ENCODE data around the gene EMID1.

The EMID1 gene

GRCh38 chr22:29207243-29207550 lies 1.5 kb downstream of the EMID1 start:
- H2AFZ ChIP-seq (ENCODE audit: low read depth) = no peak overlapping the region
- no peaks in the 10 kb centered on the region for H3K79me2 ChIP-seq (ENCODE audit: insufficient read depth, low read depth)
- H3K9ac ChIP-seq = no peak overlapping the region
- no peak overlapping the region for H3K4me3 ChIP-seq (IDR thresholded peaks at IDR 0.05; ENCODE audit: insufficient read depth, low read depth, low read length)
- H4K20me1 ChIP-seq (ENCODE audit: insufficient read depth) = no peaks in the 10 kb centered on the region
- peaks cover 13% of the 10 kb centered on the region for H3K27me3 ChIP-seq (ENCODE audit: insufficient read depth, low read depth)
- H3K4me2 ChIP-seq = no peak overlapping the region
- no peak overlapping the region for H3K27ac ChIP-seq
- no peak for TF ChIP-seq CTCF (conservative IDR thresholded peaks at IDR 0.05; ENCODE audit: low read depth, low read length)
- peaks cover 31% of the 10 kb centered on the region for H3K4me1 ChIP-seq (ENCODE audit: low read depth, poor library complexity, severe bottlenecking)
- H3K36me3 ChIP-seq (ENCODE audit: insufficient read depth) = no peaks in the 10 kb centered on the region

GRCh38 chr22:29207562-29208501 lies 2.1 kb downstream of the EMID1 start:
- peaks cover 13% of the 10 kb centered on the region for H3K27me3 ChIP-seq (ENCODE audit: insufficient read depth, low read depth)
- no peak for TF ChIP-seq CTCF (conservative IDR thresholded peaks at IDR 0.05; ENCODE audit: low read depth, low read length)
- no peak overlapping the region for H3K27ac ChIP-seq
- H3K79me2 ChIP-seq (ENCODE audit: insufficient read depth, low read depth) = no peaks in the 10 kb centered on the region
- H4K20me1 ChIP-seq (ENCODE audit: insufficient read depth) = no peaks in the 10 kb centered on the region
- no peak overlapping the region for H3K4me3 ChIP-seq (IDR thresholded peaks at IDR 0.05; ENCODE audit: insufficient read depth, low read depth, low read length)
- H3K36me3 ChIP-seq (ENCODE audit: insufficient read depth) = no peaks in the 10 kb centered on the region
- no peak overlapping the region for H3K9ac ChIP-seq
- no peak overlapping the region for H3K4me2 ChIP-seq
- peaks cover 26% of the 10 kb centered on the region for H3K4me1 ChIP-seq (ENCODE audit: low read depth, poor library complexity, severe bottlenecking)
- H2AFZ ChIP-seq (ENCODE audit: low read depth) = no peak overlapping the region

- Histone ChIP-seq H4K20me1 (ENCODE audit: insufficient read depth) (no peaks in the 10 kb centered on the region), H3K4me3 (IDR thresholded peaks at IDR 0.05; ENCODE audit: insufficient read depth, low read depth, low read length) (no peak overlapping the region), H3K79me2 (ENCODE audit: insufficient read depth, low read depth) (no peaks in the 10 kb centered on the region), H3K9ac (no peak overlapping the region), H3K27me3 (ENCODE audit: insufficient read depth, low read depth) (peaks cover 13% of the 10 kb centered on the region), H3K36me3 (ENCODE audit: insufficient read depth) (no peaks in the 10 kb centered on the region), H3K4me2 (no peak overlapping the region), H2AFZ (ENCODE audit: low read depth) (no peak overlapping the region), H3K4me1 (ENCODE audit: low read depth, poor library complexity, severe bottlenecking) (peaks cover 20% of the 10 kb centered on the region), H3K27ac (no peak overlapping the region)
- TF ChIP-seq CTCF (conservative IDR thresholded peaks at IDR 0.05; ENCODE audit: low read depth, low read length) = no peak
Observed at GRCh38 chr22:29208502-29208862, 2.8 kb downstream of the EMID1 start.

GRCh38 chr22:29208879-29209623 lies 3.4 kb downstream of the EMID1 start:
- Histone ChIP-seq H3K79me2 (ENCODE audit: insufficient read depth, low read depth) (no peaks in the 10 kb centered on the region), H3K27ac (no peak overlapping the region), H3K4me3 (IDR thresholded peaks at IDR 0.05; ENCODE audit: insufficient read depth, low read depth, low read length) (no peak overlapping the region), H3K4me1 (ENCODE audit: low read depth, poor library complexity, severe bottlenecking) (peaks cover 14% of the 10 kb centered on the region), H3K9ac (no peak overlapping the region), H3K4me2 (no peak overlapping the region), H3K27me3 (ENCODE audit: insufficient read depth, low read depth) (peaks cover 13% of the 10 kb centered on the region), H4K20me1 (ENCODE audit: insufficient read depth) (no peaks in the 10 kb centered on the region), H3K36me3 (ENCODE audit: insufficient read depth) (no peaks in the 10 kb centered on the region), H2AFZ (ENCODE audit: low read depth) (no peak overlapping the region)
- TF ChIP-seq CTCF (conservative IDR thresholded peaks at IDR 0.05; ENCODE audit: low read depth, low read length) = no peak
